Activated CD4-positive, alpha-beta memory T cell treated with anti-CD3 and anti-CD28 coated beads, Interleukin-2, amount 10 ng/mL, durations not matched to agents 7 days and 5 days (primary cell): ENCODE data around the gene DEF6. TPM values are rescaled to one million over a fixed set of nuclear protein-coding genes. Genes with fewer than 3 reads are reported as not detected.
"Not testable (repeated sequence)": the region's sequence is repeated elsewhere in the genome, so short reads cannot be mapped to it uniquely, and the experiment has no call there.

Experiments used
- CTCF ChIA-PET: fragments of 350-600 bp; sonication (Branson Sonifier 250); formaldehyde crosslinking; loops from one replicate; lab custom pipeline; 2021; ENCODE audit warnings: antibody characterized with exemption, inconsistent platforms; lab: Charles Lee
- POLR2A ChIA-PET: fragments of 350-600 bp; sonication (Branson Sonifier 250); formaldehyde crosslinking; loops from one replicate; lab custom pipeline; 2021; ENCODE audit warnings: antibody characterized with exemption; lab: Charles Lee
- DNase-seq: peaks from one replicate; pipeline ENCODE4 v3.0.0-alpha.2; 2020
- H3K27ac Mint-ChIP-seq: one replicate; pipeline ENCODE4 v1.8.0; 2021; ENCODE audit warnings: mild to moderate bottlenecking, mixed read lengths
- H3K27me3 Mint-ChIP-seq: one replicate; pipeline ENCODE4 v1.8.0; 2021; ENCODE audit warnings: mixed read lengths
- H3K36me3 Mint-ChIP-seq: one replicate; pipeline ENCODE4 v1.8.0; 2021; ENCODE audit warnings: low read depth, mixed read lengths
- H3K4me1 Mint-ChIP-seq: one replicate; pipeline ENCODE4 v1.8.0; 2021; ENCODE audit warnings: mixed read lengths
- H3K4me3 Mint-ChIP-seq: one replicate; pipeline ENCODE4 v1.8.0; 2021; ENCODE audit warnings: mild to moderate bottlenecking, mixed read lengths
- H3K9me3 Mint-ChIP-seq: one replicate; pipeline ENCODE4 v1.8.0; 2021; ENCODE audit warnings: mixed read lengths
- total RNA-seq, 2 experiments: library from RNA; stranded (reverse); gene quantifications; one replicate each; pipeline ENCODE4 v1.2.3, GENCODE V29; 2021

The DEF6 gene
- total RNA-seq, 2 experiments from 2014 or later = 201 to 215 TPM

DNA sequence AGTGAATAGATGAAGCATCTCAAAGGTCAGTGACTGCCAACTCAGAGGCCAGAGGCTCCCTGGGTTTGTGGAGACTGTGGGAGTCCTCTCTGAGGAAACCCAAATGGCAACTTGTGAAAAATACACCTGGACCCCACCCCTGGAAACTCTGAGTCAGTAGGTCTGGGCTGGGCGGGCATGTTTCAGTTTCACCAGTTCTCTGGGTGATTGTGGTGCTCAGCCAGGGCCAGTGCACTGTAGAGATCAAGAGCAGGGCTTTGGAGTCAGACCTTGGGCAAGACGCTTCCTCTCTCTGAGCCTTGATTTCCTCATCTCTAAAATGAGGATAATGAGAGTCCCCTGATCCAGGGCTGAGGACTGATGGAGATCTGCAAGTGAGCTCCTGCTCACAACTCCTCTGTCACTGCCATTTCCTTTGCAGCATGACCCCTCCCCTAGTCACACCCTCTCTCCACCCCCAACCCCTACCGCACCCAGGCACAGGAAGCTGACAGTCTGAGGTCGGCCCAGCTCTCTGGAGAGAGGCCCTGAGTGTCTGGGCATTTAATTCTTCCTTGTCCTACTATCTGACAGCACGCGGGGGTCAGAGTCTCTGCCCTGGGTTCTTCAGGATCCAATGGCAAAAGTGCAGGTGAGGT lies 5.1 kb downstream of the DEF6 start:
- H3K9me3 Mint-ChIP-seq = no peaks in the 10 kb centered on the region

DNA sequence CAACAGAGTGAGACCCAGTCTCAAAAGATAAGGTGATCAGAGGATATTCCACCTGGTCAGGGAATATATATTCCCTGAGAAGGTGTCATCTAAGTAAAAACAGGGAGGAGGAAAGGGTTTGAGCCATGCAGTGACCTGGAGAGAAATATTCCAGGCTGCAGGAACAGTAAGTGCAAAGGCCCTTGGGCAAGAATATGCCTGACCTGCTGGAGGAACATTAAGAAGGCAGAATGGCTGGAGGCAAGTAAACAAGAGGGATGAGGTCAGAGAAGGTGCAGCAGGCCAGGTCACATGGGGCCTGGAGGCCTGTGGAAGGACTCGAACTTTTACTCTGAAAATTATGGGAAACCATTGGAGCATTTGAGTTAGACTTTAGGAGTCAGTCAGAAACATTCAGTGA lies 6.7 kb downstream of the DEF6 start:
- Mint-ChIP-seq H3K27ac (peak overlapping the region; percentile 95), H3K4me3 (peak overlapping the region; percentile 89), H3K9me3 (no peaks in the 10 kb centered on the region), H3K36me3 (peaks cover 73% of the 10 kb centered on the region), H3K27me3 (no peaks in the 10 kb centered on the region), H3K4me1 (peaks cover 81% of the 10 kb centered on the region)
- no peak for DNase-seq
- CTCF ChIA-PET = interaction anchor here (1.4 to 3.4 kb wide), 4 partner anchors 8 to 142 kb away, joined by 3 to 29 read pairs (median 4); no protein-coding TSS in a partner anchor
- POLR2A ChIA-PET = interaction anchor here (1.1 to 2.3 kb wide), 5 partner anchors 10 to 57 kb away, joined by 4 to 13 read pairs (median 5); no protein-coding TSS in a partner anchor

More for the DNA sequence above, 5.1 kb downstream of the DEF6 start:
- Mint-ChIP-seq H3K4me3 (peak overlapping the region; percentile 89), H3K27ac (peak overlapping the region; percentile 95), H3K36me3 (peaks cover 69% of the 10 kb centered on the region), H3K4me1 (peaks cover 73% of the 10 kb centered on the region), H3K27me3 (no peaks in the 10 kb centered on the region)
- CTCF ChIA-PET = interaction anchor here (0.6 to 3.4 kb wide), 6 partner anchors 9 to 176 kb away, joined by 3 to 29 read pairs (median 5); no protein-coding TSS in a partner anchor
- POLR2A ChIA-PET = interaction anchor here (0.7 to 2.1 kb wide), 19 partner anchors 9 to 429 kb away, joined by 3 to 54 read pairs (median 4); partner anchors contain the start of genes ANKS1A, FANCE and RPL10A
- peak; percentile 93 for DNase-seq

DNA sequence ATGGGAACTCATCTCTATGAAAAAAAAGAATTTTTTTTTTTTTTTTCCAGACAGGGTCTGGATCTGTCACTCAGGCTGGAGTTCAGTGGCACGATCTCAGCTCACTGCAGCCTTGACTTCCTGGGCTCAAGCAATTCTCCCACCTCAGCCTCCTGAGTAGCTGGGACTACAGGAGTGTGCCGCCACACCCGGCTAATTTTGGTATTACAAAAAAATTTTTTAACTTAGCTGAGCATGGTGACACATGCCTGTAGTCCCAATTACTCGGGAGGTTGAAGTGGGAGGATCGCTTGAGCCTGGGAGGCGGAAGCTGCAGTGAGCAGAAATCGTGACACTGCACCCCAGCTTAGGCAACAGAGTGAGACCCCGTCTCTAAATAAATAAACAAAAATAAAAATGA lies 7.5 kb downstream of the DEF6 start:
- POLR2A ChIA-PET = interaction anchor here (0.8 to 2.3 kb wide), 3 partner anchors 9 to 27 kb away, joined by 3 to 5 read pairs (median 5); no protein-coding TSS in a partner anchor
- DNase-seq = peak; percentile 43
- H3K4me1 Mint-ChIP-seq = peaks cover 83% of the 10 kb centered on the region
- peaks cover 75% of the 10 kb centered on the region for H3K36me3 Mint-ChIP-seq
- H3K27ac Mint-ChIP-seq = no peak overlapping the region
- no peaks in the 10 kb centered on the region for H3K27me3 Mint-ChIP-seq
- CTCF ChIA-PET = interaction anchor here (0.6 to 3.4 kb wide), 12 partner anchors 8 to 929 kb away, joined by 3 to 29 read pairs (median 4); no protein-coding TSS in a partner anchor
- no peaks in the 10 kb centered on the region for H3K9me3 Mint-ChIP-seq
- H3K4me3 Mint-ChIP-seq = no peak overlapping the region

DNA sequence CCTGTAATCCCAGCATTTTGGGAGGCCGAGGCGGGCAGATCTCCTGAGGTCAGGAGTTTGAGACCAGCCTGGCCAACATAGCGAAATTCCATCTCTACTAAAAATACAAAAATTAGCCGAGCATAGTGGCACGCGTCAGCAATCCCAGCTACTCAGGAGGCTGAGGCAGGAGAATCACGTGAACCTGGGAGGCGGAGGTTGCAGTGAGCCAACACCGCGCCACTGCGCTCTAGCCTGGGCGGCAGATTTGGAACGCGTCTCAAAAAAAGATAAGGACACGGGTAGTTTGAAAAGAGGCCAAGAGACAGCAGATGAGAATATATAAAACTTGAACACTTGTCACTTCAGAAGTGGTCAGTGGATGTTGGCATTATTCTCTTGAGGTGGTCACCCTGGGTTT lies 9.5 kb downstream of the DEF6 start:
- POLR2A ChIA-PET, H3K27me3 Mint-ChIP-seq, DNase-seq, H3K9me3 Mint-ChIP-seq, H3K4me3 Mint-ChIP-seq: not testable (repeated sequence)
- Mint-ChIP-seq H3K27ac (peak overlapping the region; percentile 40), H3K4me1 (peaks cover 83% of the 10 kb centered on the region), H3K36me3 (peaks cover 79% of the 10 kb centered on the region)
- CTCF ChIA-PET = interaction anchor here (0.5 kb wide), 1 partner anchor 1134 kb away, joined by 3 read pairs; no protein-coding TSS in a partner anchor

DNA sequence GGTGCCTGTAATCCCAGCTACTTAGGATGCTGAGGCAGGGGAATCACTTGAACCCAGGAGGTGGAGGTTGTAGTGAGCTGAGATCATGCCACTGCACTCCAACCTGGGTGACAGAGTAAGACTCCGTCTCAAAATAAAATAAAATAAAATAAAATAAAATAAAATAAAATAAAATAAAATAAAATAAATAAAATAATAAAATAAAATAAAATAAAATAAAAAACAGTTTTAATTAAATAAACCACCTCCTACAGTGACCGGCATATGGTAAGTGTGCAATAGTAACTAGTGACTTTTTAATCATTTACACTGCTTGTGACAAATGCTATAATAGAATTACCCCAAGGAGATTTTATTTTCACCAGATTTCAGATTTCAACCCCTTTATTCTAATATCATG lies 10.9 kb downstream of the DEF6 start:
- Mint-ChIP-seq H3K36me3 (peaks cover 79% of the 10 kb centered on the region), H3K27ac (peak overlapping the region; percentile 98), H3K4me1 (peaks cover 81% of the 10 kb centered on the region)
- ChIA-PET POLR2A (interaction anchor here (4.6 to 11.6 kb wide), 2 partner anchors 10 to 18 kb away, joined by 28 to 190 read pairs; partner anchors contain the start of gene DEF6), CTCF (interaction anchor here (1.2 to 4.3 kb wide), 2 partner anchors 11 to 18 kb away, joined by 3 to 34 read pairs; no protein-coding TSS in a partner anchor)
- H3K4me3 Mint-ChIP-seq, H3K9me3 Mint-ChIP-seq, DNase-seq, H3K27me3 Mint-ChIP-seq: not testable (repeated sequence)

DNA sequence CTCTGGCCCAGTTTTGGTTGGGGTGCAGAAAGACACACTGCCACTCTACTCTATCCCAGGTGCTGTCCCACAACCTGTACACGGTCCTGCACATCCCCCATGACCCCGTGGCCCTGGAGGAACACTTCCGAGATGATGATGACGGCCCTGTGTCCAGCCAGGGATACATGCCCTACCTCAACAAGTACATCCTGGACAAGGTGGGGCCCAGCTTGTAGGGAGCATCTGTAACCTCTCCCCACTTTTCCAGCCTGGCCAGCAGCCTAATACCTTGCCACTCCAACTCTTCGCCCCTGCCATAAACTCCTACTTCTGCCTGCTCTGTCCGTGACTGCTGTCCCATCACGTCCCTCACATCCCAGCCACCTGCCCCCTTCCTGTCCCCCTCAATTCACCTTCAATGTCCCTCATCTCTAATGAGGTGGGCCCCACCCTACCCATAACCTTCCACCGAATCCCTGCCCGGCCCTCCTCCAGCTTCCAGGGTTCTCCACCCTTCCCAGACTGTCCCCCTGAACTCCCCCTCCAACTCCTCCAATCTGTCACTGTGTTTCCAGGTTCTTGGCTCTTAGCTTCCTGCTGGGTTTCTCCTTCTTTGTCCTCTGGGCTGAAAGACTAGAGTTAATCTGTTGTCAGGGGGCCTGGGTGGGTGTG lies 12.1 kb downstream of the DEF6 start:
- no peaks in the 10 kb centered on the region for H3K9me3 Mint-ChIP-seq
- DNase-seq = no peak
- H3K4me3 Mint-ChIP-seq = peak overlapping the region; percentile 44
- ChIA-PET POLR2A (interaction anchor here (0.8 to 11.6 kb wide), 5 partner anchors 8 to 21 kb away, joined by 3 to 190 read pairs (median 28); partner anchors contain the start of gene DEF6), CTCF (interaction anchor here (0.7 to 4.3 kb wide), 9 partner anchors 9 to 1894 kb away, joined by 3 to 34 read pairs (median 3); partner anchors contain the start of genes DEF6 and PPARD)
- peaks cover 81% of the 10 kb centered on the region for H3K4me1 Mint-ChIP-seq
- peak overlapping the region; percentile 98 for H3K27ac Mint-ChIP-seq
- no peaks in the 10 kb centered on the region for H3K27me3 Mint-ChIP-seq
- peaks cover 80% of the 10 kb centered on the region for H3K36me3 Mint-ChIP-seq

DNA sequence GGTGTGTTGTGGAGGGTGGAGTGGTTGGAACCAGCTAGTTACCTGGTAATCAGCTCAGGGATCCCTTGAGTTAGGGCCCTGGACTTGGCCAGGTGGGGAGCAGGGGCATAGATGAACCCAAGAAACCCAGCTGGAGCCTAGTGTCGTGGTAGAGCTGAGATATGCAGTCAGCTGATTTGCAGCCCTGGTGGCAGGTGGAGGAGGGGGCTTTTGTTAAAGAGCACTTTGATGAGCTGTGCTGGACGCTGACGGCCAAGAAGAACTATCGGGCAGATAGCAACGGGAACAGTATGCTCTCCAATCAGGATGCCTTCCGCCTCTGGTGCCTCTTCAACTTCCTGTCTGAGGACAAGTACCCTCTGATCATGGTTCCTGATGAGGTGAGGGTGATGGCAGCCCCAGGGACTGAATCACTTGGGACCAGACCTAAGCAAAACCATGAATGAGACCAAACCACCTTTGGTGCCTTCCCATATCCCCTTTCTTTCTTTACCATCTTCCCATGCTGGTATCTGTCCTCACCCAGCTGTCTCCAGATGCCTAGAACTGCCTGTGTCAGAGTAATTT lies 12.7 kb downstream of the DEF6 start:
- H3K9me3 Mint-ChIP-seq = no peaks in the 10 kb centered on the region
- H3K27ac Mint-ChIP-seq = peak overlapping the region; percentile 98

DNA sequence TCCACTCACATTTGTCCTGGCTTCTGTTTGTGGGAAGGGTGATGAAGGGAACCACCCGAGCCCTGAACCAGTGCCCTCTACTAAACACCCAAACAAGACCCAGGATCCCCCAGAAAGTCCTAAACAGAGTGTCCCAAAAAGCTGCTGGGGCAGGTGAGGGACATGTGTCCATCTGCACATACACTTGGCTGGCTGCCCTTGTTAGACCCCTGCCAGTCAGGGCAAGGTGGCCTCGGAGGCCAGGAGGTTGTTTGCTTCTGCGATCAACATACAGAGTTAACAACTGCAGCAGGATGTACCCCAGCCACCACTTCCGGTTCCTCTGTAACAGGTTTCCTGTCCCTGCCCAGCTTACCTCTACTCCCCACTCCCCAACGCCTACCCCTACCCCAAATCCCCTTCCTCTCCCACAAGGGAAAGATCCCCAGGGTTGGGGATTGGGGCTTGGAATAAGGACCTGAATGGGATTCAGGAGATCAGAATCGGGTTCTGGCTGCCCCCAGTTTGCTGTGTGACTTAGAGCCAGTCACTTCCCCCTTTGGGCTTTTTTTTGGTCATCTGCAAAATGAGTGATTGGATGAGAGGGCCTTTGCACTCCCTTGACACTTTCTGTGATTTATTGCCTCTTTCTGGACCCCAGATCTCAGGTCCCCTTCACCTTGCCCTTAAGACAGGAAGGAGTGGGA lies 13.9 kb downstream of the DEF6 start:
- Mint-ChIP-seq H3K27me3 (no peaks in the 10 kb centered on the region), H3K4me3 (peak overlapping the region; percentile 59), H3K9me3 (no peaks in the 10 kb centered on the region), H3K4me1 (peaks cover 85% of the 10 kb centered on the region), H3K36me3 (peaks cover 85% of the 10 kb centered on the region), H3K27ac (peak overlapping the region; percentile 98)
- CTCF ChIA-PET = interaction anchor here (0.8 to 4.3 kb wide), 8 partner anchors 8 to 140 kb away, joined by 4 to 34 read pairs (median 8); partner anchors contain the start of genes DEF6 and FANCE
- POLR2A ChIA-PET = interaction anchor here (1.0 to 11.6 kb wide), 5 partner anchors 9 to 186 kb away, joined by 3 to 190 read pairs (median 29); partner anchors contain the start of genes DEF6 and TEAD3
- DNase-seq = peak; percentile 78

More for the DNA sequence above, 12.7 kb downstream of the DEF6 start:
- H3K27me3 Mint-ChIP-seq = no peaks in the 10 kb centered on the region
- peaks cover 86% of the 10 kb centered on the region for H3K36me3 Mint-ChIP-seq
- H3K4me1 Mint-ChIP-seq = peaks cover 84% of the 10 kb centered on the region
- POLR2A ChIA-PET = interaction anchor here (0.9 to 11.6 kb wide), 6 partner anchors 7 to 187 kb away, joined by 3 to 190 read pairs (median 28); partner anchors contain the start of genes DEF6 and TEAD3
- H3K4me3 Mint-ChIP-seq = peak overlapping the region; percentile 44
- CTCF ChIA-PET = interaction anchor here (0.7 to 4.3 kb wide), 9 partner anchors 9 to 1894 kb away, joined by 3 to 34 read pairs (median 3); partner anchors contain the start of genes DEF6 and PPARD
- DNase-seq = peak; percentile 31

DNA sequence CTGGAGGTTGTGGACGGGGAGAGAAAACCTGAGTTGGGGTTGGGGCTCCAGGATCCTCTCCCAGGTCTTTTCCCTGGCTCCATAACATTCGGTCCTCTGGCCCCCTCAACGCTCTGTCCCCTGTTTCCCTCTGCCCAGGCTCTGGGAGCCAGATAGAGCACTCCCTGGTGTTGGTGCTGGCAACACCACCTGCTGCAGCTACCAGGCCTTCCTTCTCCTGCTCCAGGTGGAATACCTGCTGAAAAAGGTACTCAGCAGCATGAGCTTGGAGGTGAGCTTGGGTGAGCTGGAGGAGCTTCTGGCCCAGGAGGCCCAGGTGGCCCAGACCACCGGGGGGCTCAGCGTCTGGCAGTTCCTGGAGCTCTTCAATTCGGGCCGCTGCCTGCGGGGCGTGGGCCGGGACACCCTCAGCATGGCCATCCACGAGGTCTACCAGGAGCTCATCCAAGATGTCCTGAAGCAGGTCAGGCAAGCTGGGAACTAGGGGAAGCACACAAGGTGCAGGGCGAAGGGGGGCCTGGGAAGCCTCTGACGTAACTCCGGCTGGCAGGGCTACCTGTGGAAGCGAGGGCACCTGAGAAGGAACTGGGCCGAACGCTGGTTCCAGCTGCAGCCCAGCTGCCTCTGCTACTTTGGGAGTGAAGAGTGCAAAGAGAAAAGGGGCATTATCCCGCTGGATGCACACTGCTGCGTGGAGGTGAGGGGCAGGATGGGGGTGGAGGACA lies 14.6 kb downstream of the DEF6 start:
- DNase-seq = peak; percentile 15
- no peaks in the 10 kb centered on the region for H3K9me3 Mint-ChIP-seq
- CTCF ChIA-PET = interaction anchor here (1.8 to 4.3 kb wide), 3 partner anchors 9 to 15 kb away, joined by 6 to 34 read pairs (median 9); partner anchors contain the start of gene DEF6
- H3K4me3 Mint-ChIP-seq = peak overlapping the region; percentile 59
- no peaks in the 10 kb centered on the region for H3K27me3 Mint-ChIP-seq
- peaks cover 78% of the 10 kb centered on the region for H3K4me1 Mint-ChIP-seq
- H3K27ac Mint-ChIP-seq = peak overlapping the region; percentile 98
- POLR2A ChIA-PET = interaction anchor here (0.8 to 11.6 kb wide), 5 partner anchors 9 to 81 kb away, joined by 3 to 190 read pairs (median 29); partner anchors contain the start of gene DEF6
- peaks cover 85% of the 10 kb centered on the region for H3K36me3 Mint-ChIP-seq

DNA sequence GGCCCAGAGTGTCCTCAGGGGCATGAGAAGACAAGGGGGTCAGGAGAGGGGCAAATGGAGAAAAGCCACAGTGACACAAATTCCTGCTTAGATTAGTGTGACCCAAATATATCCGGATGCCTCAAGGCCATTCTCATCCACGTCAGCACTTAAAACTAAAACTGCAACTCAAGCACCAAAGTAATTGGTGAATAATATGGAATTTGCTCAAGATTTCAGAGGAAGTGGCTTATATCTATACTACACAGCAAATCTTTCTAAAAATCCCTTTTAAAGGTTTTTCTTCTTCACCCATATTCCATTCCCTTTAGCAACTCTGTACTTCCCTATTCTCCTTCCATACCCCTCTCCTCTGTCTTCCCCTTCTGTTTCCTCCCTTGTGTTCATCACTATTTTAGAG lies 15.2 kb downstream of the DEF6 start:
- CTCF ChIA-PET = interaction anchor here (1.0 to 4.3 kb wide), 4 partner anchors 8 to 15 kb away, joined by 3 to 34 read pairs (median 8); partner anchors contain the start of gene DEF6
- peaks cover 72% of the 10 kb centered on the region for H3K4me1 Mint-ChIP-seq
- peaks cover 85% of the 10 kb centered on the region for H3K36me3 Mint-ChIP-seq
- DNase-seq = no peak
- H3K27me3 Mint-ChIP-seq = no peaks in the 10 kb centered on the region
- peak overlapping the region; percentile 98 for H3K27ac Mint-ChIP-seq
- H3K9me3 Mint-ChIP-seq = no peaks in the 10 kb centered on the region
- POLR2A ChIA-PET = interaction anchor here (0.8 to 11.6 kb wide), 4 partner anchors 9 to 80 kb away, joined by 3 to 190 read pairs (median 42); partner anchors contain the start of gene DEF6
- H3K4me3 Mint-ChIP-seq = no peak overlapping the region
